Prostate gland (tissue), 2 donors: Measurements from ENCODE around the gene FCHSD2.

Experiments
- POLR2A ChIP-seq: fragments of 450-650 bp; IDR thresholded peaks from one replicate; pipeline ENCODE4 v1.6.1; 2016; ENCODE audit warnings: antibody characterized with exemption, mild to moderate bottlenecking
- TF ChIP-seq, protein P1 (sequence below), 4 experiments: fragments of 200-600 bp in 2 of 4; fragments of 450-650 bp in 2 of 4; sonication (generic) in 2 of 4; IDR thresholded peaks; 1 replicate in 3 of 4; 2 replicates in 1 of 4; pipeline ENCODE4 v1.5.1; 2016 to 2019; ENCODE audit warnings: antibody characterized with exemption in 4 of 4, mild to moderate bottlenecking in 2 of 4, moderate library complexity in 2 of 4

DNA sequence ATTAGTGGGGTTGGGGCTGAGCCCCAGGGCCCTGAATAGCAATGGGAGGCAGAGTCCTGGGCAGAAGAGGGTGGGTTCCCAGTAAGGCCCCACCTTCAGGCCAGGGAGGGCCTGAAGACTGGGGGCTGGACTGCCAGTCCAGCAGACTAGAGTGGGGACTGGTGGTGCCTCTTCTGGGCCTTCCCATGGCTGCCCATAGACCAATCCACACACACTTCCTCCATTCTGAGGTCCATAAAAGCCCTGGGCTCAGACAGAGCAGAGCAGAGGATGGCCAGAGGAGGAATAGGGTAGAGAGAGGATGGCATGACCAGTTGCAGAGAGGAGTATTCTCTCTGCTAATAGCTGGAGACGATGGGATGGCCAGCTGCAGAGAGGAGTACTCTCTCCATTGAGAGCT, 216.0 kb downstream of the FCHSD2 start:
- TF ChIP-seq, protein P1, sequence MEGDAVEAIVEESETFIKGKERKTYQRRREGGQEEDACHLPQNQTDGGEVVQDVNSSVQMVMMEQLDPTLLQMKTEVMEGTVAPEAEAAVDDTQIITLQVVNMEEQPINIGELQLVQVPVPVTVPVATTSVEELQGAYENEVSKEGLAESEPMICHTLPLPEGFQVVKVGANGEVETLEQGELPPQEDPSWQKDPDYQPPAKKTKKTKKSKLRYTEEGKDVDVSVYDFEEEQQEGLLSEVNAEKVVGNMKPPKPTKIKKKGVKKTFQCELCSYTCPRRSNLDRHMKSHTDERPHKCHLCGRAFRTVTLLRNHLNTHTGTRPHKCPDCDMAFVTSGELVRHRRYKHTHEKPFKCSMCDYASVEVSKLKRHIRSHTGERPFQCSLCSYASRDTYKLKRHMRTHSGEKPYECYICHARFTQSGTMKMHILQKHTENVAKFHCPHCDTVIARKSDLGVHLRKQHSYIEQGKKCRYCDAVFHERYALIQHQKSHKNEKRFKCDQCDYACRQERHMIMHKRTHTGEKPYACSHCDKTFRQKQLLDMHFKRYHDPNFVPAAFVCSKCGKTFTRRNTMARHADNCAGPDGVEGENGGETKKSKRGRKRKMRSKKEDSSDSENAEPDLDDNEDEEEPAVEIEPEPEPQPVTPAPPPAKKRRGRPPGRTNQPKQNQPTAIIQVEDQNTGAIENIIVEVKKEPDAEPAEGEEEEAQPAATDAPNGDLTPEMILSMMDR (IDR thresholded peaks at IDR 0.05) = no peak
- TF ChIP-seq POLR2A = no peak
